ENCODE data around the gene PDGFC.

Gene PDGFC

DNA sequence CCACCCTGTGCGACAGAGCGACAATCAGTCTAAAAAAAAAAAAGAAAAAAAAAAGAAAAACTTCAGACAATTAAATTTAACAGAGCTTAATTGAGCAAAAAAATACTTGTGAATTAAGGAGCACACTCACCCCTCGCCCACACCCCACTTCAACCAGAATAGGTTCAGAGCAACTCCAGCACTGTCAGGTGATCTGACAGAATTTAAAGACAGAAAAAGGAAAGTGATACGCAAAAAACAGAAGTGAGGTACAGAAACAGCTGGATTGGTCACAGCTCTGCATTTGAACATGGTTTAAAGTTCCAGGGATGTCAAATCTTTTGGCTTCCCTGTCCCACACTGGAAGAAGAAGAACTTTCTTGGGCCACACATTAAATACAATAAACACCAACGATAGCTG is 174.4 kb downstream of the PDGFC start:
- Histone ChIP-seq H3K4me2 (ENCODE audit: low read length) (no peak overlapping the region), H3K4me1 (ENCODE audit: insufficient read depth, low read length, severe bottlenecking) (no peaks in the 10 kb centered on the region), H3K4me3 (ENCODE audit: low read depth, low read length, poor library complexity, severe bottlenecking) (no peak overlapping the region), H3K9me3 (ENCODE audit: low read length) (no peaks in the 10 kb centered on the region), H3K79me2 (ENCODE audit: insufficient read depth, low read length) (no peaks in the 10 kb centered on the region), H3K9ac (ENCODE audit: low read length) (no peak overlapping the region), H3F3A (ENCODE audit: insufficient read depth, low read length) (no peaks in the 10 kb centered on the region), H3K27ac (ENCODE audit: low read depth, low read length, poor library complexity, severe bottlenecking) (no peak overlapping the region), H2AFZ (ENCODE audit: low read length) (no peak overlapping the region), H3K27me3 (ENCODE audit: insufficient read depth, low read length) (no peaks in the 10 kb centered on the region), H3K9me2 (ENCODE audit: low read depth, low read length) (no peaks in the 10 kb centered on the region), H3K36me3 (ENCODE audit: insufficient read depth, low read length) (no peaks in the 10 kb centered on the region), H4K20me1 (ENCODE audit: insufficient read depth, low read length) (no peaks in the 10 kb centered on the region)
- TF ChIP-seq, protein P1, sequence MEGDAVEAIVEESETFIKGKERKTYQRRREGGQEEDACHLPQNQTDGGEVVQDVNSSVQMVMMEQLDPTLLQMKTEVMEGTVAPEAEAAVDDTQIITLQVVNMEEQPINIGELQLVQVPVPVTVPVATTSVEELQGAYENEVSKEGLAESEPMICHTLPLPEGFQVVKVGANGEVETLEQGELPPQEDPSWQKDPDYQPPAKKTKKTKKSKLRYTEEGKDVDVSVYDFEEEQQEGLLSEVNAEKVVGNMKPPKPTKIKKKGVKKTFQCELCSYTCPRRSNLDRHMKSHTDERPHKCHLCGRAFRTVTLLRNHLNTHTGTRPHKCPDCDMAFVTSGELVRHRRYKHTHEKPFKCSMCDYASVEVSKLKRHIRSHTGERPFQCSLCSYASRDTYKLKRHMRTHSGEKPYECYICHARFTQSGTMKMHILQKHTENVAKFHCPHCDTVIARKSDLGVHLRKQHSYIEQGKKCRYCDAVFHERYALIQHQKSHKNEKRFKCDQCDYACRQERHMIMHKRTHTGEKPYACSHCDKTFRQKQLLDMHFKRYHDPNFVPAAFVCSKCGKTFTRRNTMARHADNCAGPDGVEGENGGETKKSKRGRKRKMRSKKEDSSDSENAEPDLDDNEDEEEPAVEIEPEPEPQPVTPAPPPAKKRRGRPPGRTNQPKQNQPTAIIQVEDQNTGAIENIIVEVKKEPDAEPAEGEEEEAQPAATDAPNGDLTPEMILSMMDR (IDR thresholded peaks at IDR 0.05; ENCODE audit: low read length), result no peak
- no peak for TF ChIP-seq EZH2 (IDR thresholded peaks at IDR 0.05; ENCODE audit: borderline replicate concordance, low read length)

DNA sequence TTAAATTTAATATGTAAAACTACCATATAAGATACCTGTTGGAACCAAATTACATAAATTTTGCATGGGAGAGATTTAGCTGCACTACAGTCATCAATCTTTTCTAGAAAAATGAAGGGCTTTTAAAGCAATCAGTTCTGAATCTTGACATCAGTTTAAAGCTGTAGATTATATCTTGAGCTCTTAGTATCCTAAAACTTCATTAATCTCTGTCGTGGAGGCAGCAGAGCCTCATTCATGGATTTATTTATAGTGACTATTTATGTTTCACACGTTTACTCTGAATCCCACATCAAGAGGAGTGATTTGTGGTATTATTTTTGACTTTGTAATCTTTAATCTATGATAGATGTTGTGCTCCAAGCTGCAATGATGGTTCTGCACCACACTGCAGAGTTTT is 175.9 kb downstream of the PDGFC start:
- Histone ChIP-seq H3K4me1 (ENCODE audit: insufficient read depth, low read length, severe bottlenecking) (no peaks in the 10 kb centered on the region), H3K27me3 (ENCODE audit: insufficient read depth, low read length) (no peaks in the 10 kb centered on the region), H3K9me3 (ENCODE audit: low read length) (no peaks in the 10 kb centered on the region), H3K27ac (ENCODE audit: low read depth, low read length, poor library complexity, severe bottlenecking) (no peak overlapping the region), H3K4me2 (ENCODE audit: low read length) (no peak overlapping the region), H2AFZ (ENCODE audit: low read length) (no peak overlapping the region), H3K9me2 (ENCODE audit: low read depth, low read length) (no peaks in the 10 kb centered on the region), H3K79me2 (ENCODE audit: insufficient read depth, low read length) (no peaks in the 10 kb centered on the region), H3K4me3 (ENCODE audit: low read depth, low read length, poor library complexity, severe bottlenecking) (no peak overlapping the region), H3F3A (ENCODE audit: insufficient read depth, low read length) (no peaks in the 10 kb centered on the region), H3K9ac (ENCODE audit: low read length) (no peak overlapping the region), H4K20me1 (ENCODE audit: insufficient read depth, low read length) (no peaks in the 10 kb centered on the region), H3K36me3 (ENCODE audit: insufficient read depth, low read length) (no peaks in the 10 kb centered on the region)
- TF ChIP-seq, protein P1 (IDR thresholded peaks at IDR 0.05; ENCODE audit: low read length), result no peak
- TF ChIP-seq EZH2 (IDR thresholded peaks at IDR 0.05; ENCODE audit: borderline replicate concordance, low read length), result no peak

DNA sequence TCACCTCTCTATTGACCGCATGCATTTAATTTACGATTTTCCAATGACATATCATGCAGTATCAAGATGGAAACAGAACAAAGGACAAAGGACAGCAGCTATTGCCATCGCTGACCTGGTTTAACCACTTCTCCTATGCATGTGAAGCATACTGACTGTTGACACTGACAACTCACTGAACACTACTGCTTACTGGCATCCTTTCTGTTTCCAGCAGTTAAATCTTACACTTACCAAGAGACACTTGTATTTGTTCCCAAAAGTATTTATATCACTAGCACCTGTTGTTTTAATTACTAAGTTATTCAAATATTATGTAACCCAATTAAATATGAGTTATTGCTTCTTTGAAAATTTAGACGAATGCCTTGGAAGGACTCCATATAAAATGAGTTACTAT is 176.7 kb downstream of the PDGFC start:
- no peaks in the 10 kb centered on the region for H4K20me1 ChIP-seq (ENCODE audit: insufficient read depth, low read length)
- no peak overlapping the region for H2AFZ ChIP-seq (ENCODE audit: low read length)
- H3K27me3 ChIP-seq (ENCODE audit: insufficient read depth, low read length), result no peaks in the 10 kb centered on the region
- no peak overlapping the region for H3K4me3 ChIP-seq (ENCODE audit: low read depth, low read length, poor library complexity, severe bottlenecking)
- H3K9ac ChIP-seq (ENCODE audit: low read length), result no peak overlapping the region
- H3K79me2 ChIP-seq (ENCODE audit: insufficient read depth, low read length), result no peaks in the 10 kb centered on the region
- TF ChIP-seq EZH2 (IDR thresholded peaks at IDR 0.05; ENCODE audit: borderline replicate concordance, low read length), result no peak
- TF ChIP-seq, protein P1 (IDR thresholded peaks at IDR 0.05; ENCODE audit: low read length), result no peak
- H3K27ac ChIP-seq (ENCODE audit: low read depth, low read length, poor library complexity, severe bottlenecking), result no peak overlapping the region
- no peaks in the 10 kb centered on the region for H3K9me3 ChIP-seq (ENCODE audit: low read length)
- no peak overlapping the region for H3K4me2 ChIP-seq (ENCODE audit: low read length)
- H3F3A ChIP-seq (ENCODE audit: insufficient read depth, low read length), result no peaks in the 10 kb centered on the region
- no peaks in the 10 kb centered on the region for H3K9me2 ChIP-seq (ENCODE audit: low read depth, low read length)
- H3K36me3 ChIP-seq (ENCODE audit: insufficient read depth, low read length), result no peaks in the 10 kb centered on the region
- H3K4me1 ChIP-seq (ENCODE audit: insufficient read depth, low read length, severe bottlenecking), result no peaks in the 10 kb centered on the region

Data from OCI-LY1 (cell line).